GM12891 (cell line): ENCODE results near the gene KCNK5.

Experiments used
- POLR2AphosphoS5 ChIP-seq: IDR thresholded peaks from 2 replicates; pipeline ENCODE4 v1.6.1; 2011; ENCODE audit warnings: low read depth, low read length, control low read depth
- SPI1 ChIP-seq: IDR thresholded peaks from 2 replicates; pipeline ENCODE4 v1.6.1; 2011; ENCODE audit warnings: low read depth, low read length, control low read depth
- TAF1 ChIP-seq: IDR thresholded peaks from 2 replicates; pipeline ENCODE4 v1.6.1; 2011; ENCODE audit warnings: low read depth, low read length, control low read depth

GRCh38 chr6:39221779-39222641, 7.3 kb downstream of the KCNK5 start:
- TF ChIP-seq TAF1 (no peak), POLR2AphosphoS5 (no peak), SPI1 (no peak)
